NCI-H446 (cell line): ENCODE data around the gene ACVR2A.

Experiments
- DNase-seq, 2 experiments: peaks; one replicate each; lab custom pipeline; 2025; lab: John Stamatoyannopoulos, UW

The ACVR2A gene

GRCh38 chr2:147844697-147845410, at the start of gene ACVR2A:
ACVR2A (plus strand) TSS chr2:147845029; CDS start chr2:147845153, 124 bp downstream.
- DNase-seq, result peak; percentile 5 to 62

- no peak for DNase-seq
Observed at GRCh38 chr2:147800316-147800715, 44.5 kb upstream of the ACVR2A start.

- no peak for DNase-seq
Observed at GRCh38 chr2:147806846-147807245, 38.0 kb upstream of the ACVR2A start.

GRCh38 chr2:147808520-147808919, 36.3 kb upstream of the ACVR2A start:
- DNase-seq, result no peak

GRCh38 chr2:147810883-147811765, 33.7 kb upstream of the ACVR2A start:
- no peak for DNase-seq

- no peak for DNase-seq
Observed at GRCh38 chr2:147818741-147819140, 26.1 kb upstream of the ACVR2A start.

GRCh38 chr2:147824620-147825019, 20.2 kb upstream of the ACVR2A start:
- no peak for DNase-seq

GRCh38 chr2:147826278-147827087, 18.3 kb upstream of the ACVR2A start:
- DNase-seq, result no peak

GRCh38 chr2:147827088-147827375, 17.8 kb upstream of the ACVR2A start:
- DNase-seq, result no peak

GRCh38 chr2:147829106-147829505, 15.7 kb upstream of the ACVR2A start:
- peak; percentile 2 to 71 for DNase-seq

- DNase-seq, result no peak
Observed at GRCh38 chr2:147836099-147836498, 8.7 kb upstream of the ACVR2A start.

- no peak for DNase-seq
Observed at GRCh38 chr2:147843391-147843863, 1.4 kb upstream of the ACVR2A start.

GRCh38 chr2:147843864-147844696, 749 bp upstream of the ACVR2A start:
- peak; percentile 70 to 89 for DNase-seq

GRCh38 chr2:147845411-147845971, 662 bp downstream of the ACVR2A start:
- no peak for DNase-seq

- DNase-seq, result no peak
Observed at GRCh38 chr2:147846412-147847081, 1.7 kb downstream of the ACVR2A start.

- DNase-seq, result no peak
Observed at GRCh38 chr2:147847746-147848391, 3.0 kb downstream of the ACVR2A start.

GRCh38 chr2:147850838-147851237, 6.0 kb downstream of the ACVR2A start:
- no peak for DNase-seq

GRCh38 chr2:147851244-147851930, 6.6 kb downstream of the ACVR2A start:
- no peak for DNase-seq

- DNase-seq, result no peak
Observed at GRCh38 chr2:147854557-147855134, 9.8 kb downstream of the ACVR2A start.
